A549 (cell line): ENCODE measurements around the gene GSE1. TPM values are rescaled to one million over a fixed set of nuclear protein-coding genes. Genes with fewer than 3 reads are reported as not detected.
A peak's percentile ranks its signal among the peaks of the same experiment; 100 is the strongest.

Source experiments
- ATAC-seq, 2 experiments: fragments of 200-7000 bp in 1 of 2; fragments of >200 bp in 1 of 2; cut with Nextera tagmentation in 1 of 2; cut with Tn5 transposase in 1 of 2; 3 replicates each; pipeline versions ENCODE4 v1.8.0 to v1.9.1; 2018 to 2020; ENCODE audit warnings: mild to moderate bottlenecking in 1 of 2, moderate library complexity in 1 of 2
- CTCF ChIA-PET: fragments of 300-600 bp; sonication (Branson Sonifier 250); formaldehyde crosslinking; extraction: SDS; loops from one replicate; lab custom pipeline; 2021; ENCODE audit warnings: antibody characterized with exemption, inconsistent platforms; lab: Yijun Ruan, JAX
- POLR2A ChIA-PET: fragments of 350-600 bp; formaldehyde crosslinking; extraction: SDS; loops from one replicate; lab custom pipeline; 2021; ENCODE audit warnings: antibody characterized with exemption, inconsistent platforms; lab: Yijun Ruan, JAX
- DNase-seq, 2 experiments: peaks; one replicate each; pipeline versions ENCODE4 v3.0.0 to v3.0.0-alpha.2; 2011 to 2016; ENCODE audit warnings: low read depth in 1 of 2, low spot score in 1 of 2
- FAIRE-seq: peaks from 2 replicates; lab custom pipeline; 2011; peaks lifted over from hg19 to GRCh38; lab: Jason Lieb, UNC
- H3K27ac ChIP-seq, 2 experiments: fragments of >200 bp; sonication (Bioruptor Twin); formaldehyde crosslinking; 3 replicates each; pipeline ENCODE4 v1.5.1; 2016 to 2017
- H3K4me1 ChIP-seq: fragments of >200 bp; sonication (Bioruptor Twin); formaldehyde crosslinking; 3 replicates; pipeline ENCODE4 v1.6.1; 2016
- H3K4me2 ChIP-seq: fragments of >200 bp; sonication (Bioruptor Twin); formaldehyde crosslinking; 3 replicates; pipeline ENCODE4 v1.6.1; 2016
- H3K4me3 ChIP-seq: fragments of >200 bp; sonication (Bioruptor Twin); formaldehyde crosslinking; 3 replicates; pipeline ENCODE4 v1.5.1; 2016
- H3K9me3 ChIP-seq: fragments of >200 bp; sonication (Bioruptor Twin); formaldehyde crosslinking; 3 replicates; pipeline ENCODE4 v1.6.1; 2016
- ATOH8 ChIP-seq: fragments of 250-450 bp; sonication (Bioruptor Pico); IDR thresholded peaks from 2 replicates; pipeline ENCODE4 v1.5.0; 2020; ENCODE audit warnings: low read depth, mild to moderate bottlenecking, moderate library complexity
- BHLHE40 ChIP-seq: IDR thresholded peaks from 2 replicates; pipeline ENCODE4 v1.6.1; 2012; ENCODE audit warnings: low read depth, low read length, inconsistent platforms
- CHD4 ChIP-seq: fragments of 200-600 bp; sonication (generic); IDR thresholded peaks from 2 replicates; pipeline ENCODE4 v1.6.1; 2016; ENCODE audit warnings: antibody characterized with exemption, mild to moderate bottlenecking, borderline replicate concordance
- E2F6 ChIP-seq: IDR thresholded peaks from 2 replicates; pipeline ENCODE4 v1.6.1; 2012; ENCODE audit warnings: low read depth, borderline replicate concordance
- EHF ChIP-seq: fragments of 250-450 bp; sonication (Bioruptor Pico); IDR thresholded peaks from 2 replicates; pipeline ENCODE4 v1.5.0; 2020; ENCODE audit warnings: mild to moderate bottlenecking
- ELK1 ChIP-seq: fragments of 150-350 bp; IDR thresholded peaks from 2 replicates; pipeline ENCODE4 v1.6.1; 2014; ENCODE audit warnings: low read depth, mild to moderate bottlenecking, low read length
- FOSB ChIP-seq: fragments of 250-450 bp; sonication (Bioruptor Pico); IDR thresholded peaks from 2 replicates; pipeline ENCODE4 v1.5.0; 2020; ENCODE audit warnings: mild to moderate bottlenecking, moderate library complexity
- FOSL2 ChIP-seq, 2 experiments: fragments of 450-650 bp in 1 of 2; fragments of >200 bp in 1 of 2; sonication (Bioruptor Twin) in 1 of 2; formaldehyde crosslinking; IDR thresholded peaks; 2 replicates each; pipeline versions ENCODE4 v1.5.0 to v1.6.1; 2016 to 2020; ENCODE audit warnings: mild to moderate bottlenecking in 1 of 2, moderate library complexity in 1 of 2
- FOXS1 ChIP-seq: fragments of 250-450 bp; sonication (Bioruptor Pico); IDR thresholded peaks from 2 replicates; pipeline ENCODE4 v1.5.0; 2020; ENCODE audit warnings: mild to moderate bottlenecking, moderate library complexity
- HDAC2 ChIP-seq: fragments of 200-600 bp; sonication (generic); IDR thresholded peaks from 2 replicates; pipeline ENCODE4 v1.6.1; 2016
- HEYL ChIP-seq: fragments of 250-450 bp; sonication (Bioruptor Pico); IDR thresholded peaks from 2 replicates; pipeline ENCODE4 v1.8.0; 2021; ENCODE audit warnings: mild to moderate bottlenecking, moderate library complexity
- HMGXB4 ChIP-seq: fragments of 250-450 bp; sonication (Bioruptor Pico); IDR thresholded peaks from 2 replicates; pipeline ENCODE4 v1.5.0; 2021; ENCODE audit warnings: mild to moderate bottlenecking, moderate library complexity, borderline replicate concordance
- HOXA7 ChIP-seq: fragments of 250-450 bp; sonication (Bioruptor Pico); IDR thresholded peaks from 2 replicates; pipeline ENCODE4 v1.5.0; 2020; ENCODE audit warnings: mild to moderate bottlenecking, moderate library complexity
- KDM1A ChIP-seq: fragments of 200-600 bp; sonication (generic); IDR thresholded peaks from 2 replicates; pipeline ENCODE4 v1.6.1; 2016; ENCODE audit warnings: low read depth, mild to moderate bottlenecking
- KDM5A ChIP-seq: fragments of 200-600 bp; sonication (generic); IDR thresholded peaks from 2 replicates; pipeline ENCODE4 v1.6.1; 2016; ENCODE audit warnings: antibody characterized with exemption, mild to moderate bottlenecking
- NPAS2 ChIP-seq: fragments of 250-450 bp; sonication (Bioruptor Pico); IDR thresholded peaks from 2 replicates; pipeline ENCODE4 v1.8.0; 2022; ENCODE audit warnings: mild to moderate bottlenecking, moderate library complexity, borderline replicate concordance
- REST ChIP-seq: fragments of 200-600 bp; sonication (generic); IDR thresholded peaks from 2 replicates; pipeline ENCODE4 v1.6.1; 2016; ENCODE audit warnings: antibody characterized with exemption, mild to moderate bottlenecking, moderate library complexity
- SMC3 ChIP-seq: fragments of >200 bp; sonication (Bioruptor Twin); formaldehyde crosslinking; IDR thresholded peaks from 3 replicates; pipeline ENCODE4 v1.6.1; 2018; ENCODE audit warnings: inconsistent platforms
- SREBF2 ChIP-seq: fragments of 450-650 bp; IDR thresholded peaks from 2 replicates; pipeline ENCODE4 v1.6.1; 2014; ENCODE audit warnings: mild to moderate bottlenecking, moderate library complexity
- ZSCAN20 ChIP-seq: fragments of 250-450 bp; sonication (Bioruptor Pico); IDR thresholded peaks from 2 replicates; pipeline ENCODE4 v1.8.0; 2022; ENCODE audit warnings: mild to moderate bottlenecking, moderate library complexity
- WGBS: methylation state at CpG from one replicate; pipeline ENCODE4 v1.1.6; 2017; ENCODE audit errors: missing lambda C conversion rate; 5-methylcytosine and 5-hydroxymethylcytosine counted together
- polyA plus RNA-seq, 4 experiments: library from polyadenylated mRNA; depleted of rRNA in 3 of 4; stranded (reverse); fragments of >200 nt; fragmentation: RNase III in 1 of 4; extraction: RNeasy Plus Mini Kit Qiagen cat#74134 plus additional on column Dnase treatment in 1 of 4; gene quantifications; 2 replicates in 3 of 4; 3 replicates in 1 of 4; pipeline ENCODE4 v1.2.3, GENCODE V29; 2011 to 2017

The GSE1 gene
- polyA plus RNA-seq, 2 of the 4 experiments (the other 2 are of a cell fraction) = 20.7 to 24.3 TPM

GRCh38 chr16:85646358-85646907 lies 33.3 kb downstream of the GSE1 start:
- ChIA-PET POLR2A (no interaction called here), CTCF (interaction anchor here (1.1 to 1.3 kb wide), 2 partner anchors 11 to 71 kb away, joined by 4 to 5 read pairs; no protein-coding TSS in a partner anchor)
- FAIRE-seq (no peak), ATAC-seq (0 out of 6 replicates have a peak, but pooled peaks of 1 of the 2 experiments have one; percentile 21), DNase-seq (no peak)
- H3K4me1 ChIP-seq = peaks cover 24% of the 10 kb centered on the region
- no peak overlapping the region for H3K27ac ChIP-seq
- H3K9me3 ChIP-seq = no peaks in the 10 kb centered on the region
- no peak overlapping the region for H3K4me2 ChIP-seq
- H3K4me3 ChIP-seq = no peak overlapping the region
- 88% methylated on average over 5 of the region's 17 CpGs for WGBS
- TF ChIP-seq KDM1A (no peak), HMGXB4 (CRISPR knock-in tag) (no peak), ATOH8 (CRISPR knock-in tag) (no peak), KDM5A (no peak), ELK1 (no peak), FOXS1 (CRISPR knock-in tag) (no peak)

- CTCF ChIA-PET = interaction anchor here (1.1 to 1.3 kb wide), 2 partner anchors 11 to 70 kb away, joined by 4 to 5 read pairs; no protein-coding TSS in a partner anchor
- H3K27ac ChIP-seq = no peak overlapping the region
- H3K9me3 ChIP-seq = no peaks in the 10 kb centered on the region
- H3K4me1 ChIP-seq = peaks cover 27% of the 10 kb centered on the region
- no peak for FAIRE-seq
- TF ChIP-seq BHLHE40 = no peak
- no peak for TF ChIP-seq ZSCAN20 (CRISPR knock-in tag)
- TF ChIP-seq HEYL (CRISPR knock-in tag) = no peak
- TF ChIP-seq FOSB (CRISPR knock-in tag) = no peak
- no peak for TF ChIP-seq SMC3
- TF ChIP-seq HDAC2 = no peak
- TF ChIP-seq CHD4 = no peak
- H3K4me3 ChIP-seq = no peak overlapping the region
- POLR2A ChIA-PET = no interaction called here
- no peak for ATAC-seq
- DNase-seq = no peak
- WGBS = 94% methylated on average over 14 of the region's 15 CpGs
- no peak overlapping the region for H3K4me2 ChIP-seq
Observed at GRCh38 chr16:85646976-85647375, 33.9 kb downstream of the GSE1 start.

GRCh38 chr16:85648070-85648714 lies 35.1 kb downstream of the GSE1 start:
- Histone ChIP-seq H3K27ac (no peak overlapping the region), H3K4me1 (peaks cover 37% of the 10 kb centered on the region), H3K4me3 (no peak overlapping the region), H3K4me2 (no peak overlapping the region), H3K9me3 (no peaks in the 10 kb centered on the region)
- WGBS = 94% methylated on average over 15 of the region's 26 CpGs
- DNase-seq (no peak), ATAC-seq (no peak), FAIRE-seq (no peak)
- ChIA-PET CTCF (interaction anchor here (1.0 to 4.1 kb wide), 4 partner anchors 11 to 33 kb away, joined by 3 to 29 read pairs (median 3); no protein-coding TSS in a partner anchor), POLR2A (no interaction called here)
- TF ChIP-seq E2F6 = no peak
- TF ChIP-seq HOXA7 (CRISPR knock-in tag) = no peak
- no peak for TF ChIP-seq SREBF2
- TF ChIP-seq KDM5A = no peak
- no peak for TF ChIP-seq SMC3
- no peak for TF ChIP-seq NPAS2 (CRISPR knock-in tag)
- no peak for TF ChIP-seq REST
- TF ChIP-seq ELK1 = no peak
- no peak for TF ChIP-seq EHF
- no peak for TF ChIP-seq FOSL2 (IDR thresholded peaks at IDR 0.05)
- TF ChIP-seq FOSL2 (CRISPR knock-in tag; IDR thresholded peaks at IDR 0.05) = no peak
- TF ChIP-seq FOSB (CRISPR knock-in tag) = no peak
